HG02938 (cell line): ENCODE data around the gene MYO1D.
"Not testable (repeated sequence)": the region's sequence is repeated elsewhere in the genome, so short reads cannot be mapped to it uniquely, and the experiment has no call there.

Source experiments
- ATAC-seq: cut with Tn5 transposase; IDR thresholded peaks from one replicate; pipeline ENCODE4 v1.9.1; 2021; ENCODE audit warnings: mild to moderate bottlenecking, moderate library complexity; ENCODE audit not compliant: unreplicated experiment

The MYO1D gene

GRCh38 chr17:32821987-32822934 is 54.7 kb downstream of the MYO1D start:
- ATAC-seq = not testable (repeated sequence)

DNA sequence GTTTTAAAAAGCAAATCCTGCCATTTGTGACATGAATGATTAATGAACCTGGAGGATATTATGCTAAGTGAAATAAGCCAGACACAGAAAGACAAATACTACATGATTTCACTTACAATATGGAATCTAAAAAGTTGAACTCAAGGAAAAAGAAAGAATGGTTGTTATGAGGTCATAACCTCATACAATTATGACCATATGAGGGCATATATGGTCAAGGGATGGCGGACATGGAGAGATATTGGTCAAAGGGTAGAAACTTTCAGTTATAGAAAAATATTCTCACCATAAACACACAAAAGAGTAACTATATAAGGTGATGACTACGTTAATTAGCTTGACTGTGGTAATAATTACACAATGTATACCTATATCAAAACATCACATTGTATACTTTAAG is 56.5 kb downstream of the MYO1D start:
- no peak for ATAC-seq

DNA sequence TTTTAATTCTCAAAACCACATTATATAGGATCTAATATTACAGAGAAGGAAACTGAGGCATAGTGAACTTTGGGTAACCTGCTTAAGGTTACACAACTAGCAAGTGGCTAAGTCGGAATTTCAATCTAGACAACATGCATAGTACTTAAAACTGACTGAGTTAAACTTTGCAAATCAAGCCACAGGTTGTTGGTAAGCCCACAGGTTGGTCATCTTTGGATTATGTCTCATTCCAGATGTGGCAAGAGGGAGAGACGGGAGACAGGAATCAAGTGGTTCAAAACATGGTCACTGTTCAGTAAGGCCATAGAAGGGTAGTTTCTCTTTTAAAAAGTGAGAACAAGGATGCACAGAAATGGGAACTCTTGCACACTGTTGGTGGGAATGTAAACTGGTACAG is 57.1 kb downstream of the MYO1D start:
- no peak for ATAC-seq

DNA sequence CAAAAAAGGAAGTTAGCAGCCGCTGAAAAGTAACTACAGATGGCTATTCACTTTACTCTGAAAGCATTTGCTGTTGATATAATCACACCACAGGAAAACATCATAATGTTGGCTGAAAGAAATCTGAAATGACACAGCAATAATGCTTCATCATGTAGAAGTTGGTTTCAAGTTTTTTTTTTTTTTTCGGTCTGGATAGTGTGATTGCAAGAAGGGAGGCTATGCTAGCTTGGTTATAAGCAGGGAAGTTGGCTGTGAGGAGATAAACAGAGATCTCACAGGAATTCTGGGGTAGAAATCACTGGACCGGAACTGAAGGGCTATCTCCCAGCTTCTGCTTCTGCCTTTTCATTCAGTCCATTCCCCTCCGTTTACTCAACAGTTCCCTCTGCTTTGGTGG is 57.9 kb downstream of the MYO1D start:
- no peak for ATAC-seq

- ATAC-seq = no peak
Measured at GRCh38 chr17:32815460-32815859, 61.5 kb downstream of the MYO1D start.

- ATAC-seq = no peak
Measured at GRCh38 chr17:32814836-32815235, 62.1 kb downstream of the MYO1D start.

GRCh38 chr17:32813021-32813420 is 63.9 kb downstream of the MYO1D start:
- no peak for ATAC-seq

GRCh38 chr17:32810690-32811089 is 66.2 kb downstream of the MYO1D start:
- no peak for ATAC-seq

DNA sequence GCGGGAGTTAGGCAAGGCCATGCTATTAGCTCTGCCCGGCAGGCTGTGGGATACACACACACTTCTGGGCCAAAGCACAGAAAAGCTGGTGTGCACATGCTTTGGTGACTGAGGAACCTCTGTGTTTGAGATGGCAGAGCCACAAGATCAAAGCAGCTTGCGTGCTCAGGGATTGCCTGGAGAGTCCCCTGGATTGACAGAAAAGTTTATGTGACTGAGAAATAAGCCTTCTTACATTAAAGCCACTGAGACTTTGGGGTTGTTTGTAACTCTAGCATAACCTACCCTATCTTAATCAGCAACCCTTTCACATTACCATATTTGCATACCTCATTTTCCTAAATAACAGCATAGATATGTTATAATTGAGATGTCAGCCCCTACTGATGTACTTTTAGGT is 69.3 kb downstream of the MYO1D start:
- no peak for ATAC-seq

- no peak for ATAC-seq
Measured at GRCh38 chr17:32806646-32807045, 70.3 kb downstream of the MYO1D start.

DNA sequence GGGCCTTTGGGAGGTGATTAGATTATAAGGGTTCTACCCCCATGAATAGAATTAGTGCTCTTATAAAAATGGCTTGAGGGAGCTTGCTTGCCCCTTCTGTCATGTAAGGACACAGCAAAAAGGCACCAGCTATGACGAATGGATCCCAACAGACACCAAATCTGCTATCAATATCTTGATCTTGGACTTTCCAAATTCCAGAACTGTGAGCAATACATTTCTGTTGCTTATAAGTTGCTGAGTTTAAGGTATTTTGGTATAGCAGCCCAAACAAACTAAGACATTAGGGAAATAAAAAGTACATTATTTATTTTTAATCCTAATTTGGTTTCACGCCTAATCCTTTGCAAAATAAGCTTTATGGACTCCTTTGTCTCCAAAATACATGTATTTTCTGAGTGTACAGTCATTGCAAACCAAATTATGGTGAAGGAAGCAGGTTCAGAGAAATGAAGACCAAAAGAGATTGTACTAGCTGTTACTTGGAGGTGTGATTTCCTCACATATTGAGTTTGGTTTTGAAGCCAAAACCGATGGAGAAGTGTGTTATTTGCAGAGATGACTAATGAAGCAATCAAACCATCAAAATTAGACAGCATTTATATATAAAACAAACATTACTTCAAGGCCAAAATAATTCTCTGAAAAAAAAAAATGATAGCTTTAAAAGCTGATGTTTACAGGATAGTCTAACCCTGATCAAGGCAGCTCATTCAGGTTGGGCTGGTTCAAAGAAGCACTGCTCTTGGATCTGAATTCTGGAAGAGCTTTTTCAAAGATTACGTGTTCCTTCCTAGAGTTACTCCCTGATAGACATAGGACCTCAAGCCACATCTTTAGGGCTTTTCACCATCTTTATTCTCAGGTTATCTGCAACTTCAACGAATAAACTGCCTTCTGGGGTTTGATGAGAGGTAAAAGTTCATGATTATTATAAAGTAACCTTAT is 71.6 kb downstream of the MYO1D start:
- no peak for ATAC-seq

GRCh38 chr17:32803544-32803943 is 73.4 kb downstream of the MYO1D start:
- ATAC-seq = no peak

GRCh38 chr17:32802306-32802705 is 74.6 kb downstream of the MYO1D start:
- no peak for ATAC-seq

DNA sequence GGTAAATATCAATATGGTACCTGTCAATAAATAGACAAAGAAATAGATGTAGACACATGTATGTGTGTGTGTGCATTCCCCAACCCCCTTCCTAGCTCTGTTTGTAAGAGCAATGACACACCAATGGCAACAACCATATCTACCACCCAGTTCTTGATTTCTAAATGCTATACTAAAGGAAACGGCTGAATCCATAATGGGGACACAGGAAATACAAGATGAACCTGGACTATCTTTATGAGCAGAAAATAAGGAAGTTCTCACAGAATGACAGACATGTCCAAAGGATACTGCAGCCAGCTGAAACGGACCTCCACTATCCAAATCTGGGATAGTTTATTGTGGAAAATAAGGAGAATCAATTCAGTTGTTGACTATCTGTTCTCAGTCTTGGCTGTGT is 75.3 kb downstream of the MYO1D start:
- ATAC-seq = no peak

- ATAC-seq = no peak
Measured at GRCh38 chr17:32801193-32801592, 75.7 kb downstream of the MYO1D start.

GRCh38 chr17:32798938-32799337 is 78.0 kb downstream of the MYO1D start:
- no peak for ATAC-seq

GRCh38 chr17:32795339-32795979 is 81.5 kb downstream of the MYO1D start:
- ATAC-seq = no peak

DNA sequence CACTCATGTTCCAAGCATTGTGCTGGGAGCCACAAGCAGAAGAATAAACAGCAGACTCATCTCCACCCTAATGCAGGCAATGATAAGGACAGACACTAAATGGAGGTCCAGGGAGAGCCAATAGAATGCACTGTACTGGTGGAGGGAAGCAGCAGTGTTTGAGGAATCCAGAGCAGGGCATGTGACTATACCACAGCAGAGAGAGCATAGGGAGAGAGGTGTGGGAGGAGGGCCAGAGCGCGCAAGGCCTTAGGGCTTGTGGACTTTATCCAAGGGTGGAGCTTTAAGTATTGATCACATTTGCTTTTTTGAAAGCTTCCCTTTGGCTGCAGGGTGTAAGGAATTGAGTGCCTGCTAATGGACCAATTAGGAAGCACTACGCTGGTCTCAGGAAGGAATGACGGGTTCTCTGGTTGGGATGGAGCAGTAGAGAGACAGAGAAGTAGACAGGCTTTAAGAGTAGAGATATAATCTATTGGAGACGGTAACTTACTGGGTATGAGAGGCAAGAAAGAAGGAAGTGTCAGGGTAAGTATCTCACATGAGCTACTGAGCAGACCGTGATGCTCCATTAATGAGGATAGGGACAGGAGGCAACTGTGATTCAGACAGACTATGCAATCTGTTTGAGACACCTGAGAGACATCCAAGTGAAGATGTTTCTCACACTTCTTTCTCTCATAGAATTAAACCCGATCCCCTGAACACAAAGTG is 82.2 kb downstream of the MYO1D start:
- no peak for ATAC-seq

DNA sequence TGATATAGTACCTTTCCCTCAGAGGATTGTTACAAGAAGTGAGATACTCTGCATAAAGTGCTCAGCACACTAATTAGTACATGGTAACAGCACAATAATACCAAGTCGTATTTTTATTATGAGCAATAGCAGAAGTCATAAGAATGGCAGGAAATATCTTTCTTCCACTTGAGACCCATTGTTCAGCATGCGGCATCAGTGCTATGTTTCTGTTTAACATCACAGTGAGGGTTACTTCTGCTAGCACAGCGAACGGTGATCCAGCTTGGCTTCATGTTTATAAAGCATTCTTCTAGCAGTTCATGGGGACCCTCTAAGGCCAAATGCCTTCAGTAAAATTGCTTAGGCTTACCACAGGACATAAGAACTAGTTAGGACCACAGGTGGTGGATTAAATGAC is 83.1 kb downstream of the MYO1D start:
- ATAC-seq = no peak

DNA sequence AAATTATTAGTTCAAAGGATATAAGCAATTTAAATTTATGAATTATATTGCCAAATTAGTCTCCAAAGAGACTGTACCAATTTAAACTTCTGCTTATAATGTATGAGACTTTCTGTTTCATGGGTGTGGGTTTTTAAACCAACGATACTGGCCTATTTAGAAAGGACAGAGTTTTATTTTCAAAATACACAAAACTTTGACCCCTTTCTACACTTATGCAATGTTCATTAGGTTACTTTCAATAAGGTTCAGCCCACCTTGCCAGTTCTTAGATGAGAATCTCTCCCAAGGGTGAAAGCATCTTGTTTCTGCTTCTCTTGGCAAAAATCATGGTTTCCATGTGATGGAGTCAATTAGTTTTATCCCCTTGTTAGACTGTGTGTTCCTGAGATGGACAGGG is 84.7 kb downstream of the MYO1D start:
- no peak for ATAC-seq

DNA sequence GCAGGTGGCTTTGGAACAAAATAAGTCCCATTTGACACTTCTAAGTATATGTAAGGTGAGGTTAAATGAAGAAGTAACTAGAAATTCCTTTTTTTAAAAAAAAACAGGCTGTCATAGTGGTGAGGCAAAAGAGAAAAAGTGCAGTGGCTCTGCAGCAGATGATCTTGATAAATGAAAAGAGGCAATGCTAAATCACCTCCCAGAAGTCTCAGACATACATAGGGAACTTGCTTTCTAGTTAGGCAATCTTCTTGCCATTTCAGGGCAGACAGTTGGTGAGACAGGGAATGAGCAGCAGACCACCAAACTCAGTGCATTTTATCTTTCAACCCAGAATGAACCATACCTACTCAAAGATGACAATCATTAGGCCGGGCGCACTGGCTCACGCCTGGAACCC is 90.8 kb downstream of the MYO1D start:
- no peak for ATAC-seq
